ENCODE measurements around the gene MAPT. TPM values are rescaled to one million over a fixed set of nuclear protein-coding genes. Genes with fewer than 3 reads are reported as not detected.

The MAPT gene
- polyA plus RNA-seq, 1 experiment: 0.27 TPM

DNA sequence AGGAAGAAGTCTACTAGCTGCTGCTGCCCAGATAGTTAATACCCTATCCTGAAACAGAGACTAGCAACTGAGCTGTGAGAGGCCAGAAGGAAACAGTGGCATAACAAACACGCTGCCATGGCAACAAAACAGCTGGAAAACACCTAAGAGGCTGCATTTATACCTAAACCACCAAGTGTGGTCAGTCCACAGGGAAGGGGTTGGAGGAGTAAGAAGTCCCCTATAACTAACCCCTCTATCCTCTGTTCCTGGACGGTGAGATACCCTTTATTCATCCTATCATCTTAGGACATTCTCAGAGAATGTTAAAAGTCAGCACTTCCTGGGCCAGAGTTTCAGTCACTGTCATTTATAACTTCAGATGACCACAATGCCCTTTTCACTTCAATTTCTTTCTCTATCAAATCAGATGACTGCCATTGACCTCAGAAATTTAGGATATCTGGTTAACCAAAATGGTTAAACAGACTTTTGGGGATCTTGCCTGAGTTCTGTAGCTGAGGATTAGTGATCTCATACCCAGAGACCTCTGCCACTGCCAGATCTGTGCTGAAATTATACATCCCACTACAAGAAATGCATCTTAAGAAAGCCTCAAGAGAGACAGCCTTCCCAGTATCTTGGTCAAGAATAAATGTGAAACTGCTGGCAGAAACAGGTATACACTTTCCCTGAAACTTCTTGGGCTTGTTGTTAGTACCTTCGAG is 140.9 kb downstream of the MAPT start:
- POLR2A ChIA-PET: no interaction called here

DNA sequence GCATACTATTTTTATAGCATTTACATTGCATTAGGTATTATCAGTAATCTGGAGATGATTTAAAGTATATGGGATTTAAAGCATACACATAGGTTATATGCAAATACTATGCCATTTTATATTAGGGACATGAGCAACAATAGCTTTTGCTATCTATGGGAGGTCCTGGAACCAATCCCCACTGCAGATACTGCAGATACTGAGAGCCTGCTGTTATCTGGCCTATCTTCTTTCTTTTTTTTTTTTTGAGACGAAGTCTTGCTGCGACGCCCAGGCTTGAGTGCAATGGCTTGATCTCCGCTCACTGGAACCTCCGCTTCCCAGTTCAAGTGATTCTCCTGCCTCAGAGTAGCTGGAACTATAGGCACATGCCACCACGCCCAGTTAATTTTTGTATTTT is 142.1 kb downstream of the MAPT start:
- no peak for DNase-seq (ENCODE audit: low read depth, low spot score)

More for the DNA sequence above, 140.9 kb downstream of the MAPT start:
- DNase-seq (ENCODE audit: low read depth, low spot score): no peak
- TF ChIP-seq, protein P1, sequence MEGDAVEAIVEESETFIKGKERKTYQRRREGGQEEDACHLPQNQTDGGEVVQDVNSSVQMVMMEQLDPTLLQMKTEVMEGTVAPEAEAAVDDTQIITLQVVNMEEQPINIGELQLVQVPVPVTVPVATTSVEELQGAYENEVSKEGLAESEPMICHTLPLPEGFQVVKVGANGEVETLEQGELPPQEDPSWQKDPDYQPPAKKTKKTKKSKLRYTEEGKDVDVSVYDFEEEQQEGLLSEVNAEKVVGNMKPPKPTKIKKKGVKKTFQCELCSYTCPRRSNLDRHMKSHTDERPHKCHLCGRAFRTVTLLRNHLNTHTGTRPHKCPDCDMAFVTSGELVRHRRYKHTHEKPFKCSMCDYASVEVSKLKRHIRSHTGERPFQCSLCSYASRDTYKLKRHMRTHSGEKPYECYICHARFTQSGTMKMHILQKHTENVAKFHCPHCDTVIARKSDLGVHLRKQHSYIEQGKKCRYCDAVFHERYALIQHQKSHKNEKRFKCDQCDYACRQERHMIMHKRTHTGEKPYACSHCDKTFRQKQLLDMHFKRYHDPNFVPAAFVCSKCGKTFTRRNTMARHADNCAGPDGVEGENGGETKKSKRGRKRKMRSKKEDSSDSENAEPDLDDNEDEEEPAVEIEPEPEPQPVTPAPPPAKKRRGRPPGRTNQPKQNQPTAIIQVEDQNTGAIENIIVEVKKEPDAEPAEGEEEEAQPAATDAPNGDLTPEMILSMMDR (IDR thresholded peaks at IDR 0.05; ENCODE audit: low read depth, low read length): no peak
- H3K27me3 ChIP-seq (ENCODE audit: control insufficient read depth, insufficient read depth, low read length): no peaks in the 10 kb centered on the region
- no peaks in the 10 kb centered on the region for H3K9me3 ChIP-seq (ENCODE audit: control insufficient read depth, insufficient read depth, low read length)
- no peak overlapping the region for H3K4me3 ChIP-seq (ENCODE audit: low read depth, low read length)
- CTCF ChIA-PET: interaction anchor here (1.0 to 1.7 kb wide), 4 partner anchors 9 to 178 kb away, joined by 3 to 11 read pairs (median 7); partner anchors contain the start of gene KANSL1
- no peak overlapping the region for H3K27ac ChIP-seq (ENCODE audit: low read depth, low read length)

DNA sequence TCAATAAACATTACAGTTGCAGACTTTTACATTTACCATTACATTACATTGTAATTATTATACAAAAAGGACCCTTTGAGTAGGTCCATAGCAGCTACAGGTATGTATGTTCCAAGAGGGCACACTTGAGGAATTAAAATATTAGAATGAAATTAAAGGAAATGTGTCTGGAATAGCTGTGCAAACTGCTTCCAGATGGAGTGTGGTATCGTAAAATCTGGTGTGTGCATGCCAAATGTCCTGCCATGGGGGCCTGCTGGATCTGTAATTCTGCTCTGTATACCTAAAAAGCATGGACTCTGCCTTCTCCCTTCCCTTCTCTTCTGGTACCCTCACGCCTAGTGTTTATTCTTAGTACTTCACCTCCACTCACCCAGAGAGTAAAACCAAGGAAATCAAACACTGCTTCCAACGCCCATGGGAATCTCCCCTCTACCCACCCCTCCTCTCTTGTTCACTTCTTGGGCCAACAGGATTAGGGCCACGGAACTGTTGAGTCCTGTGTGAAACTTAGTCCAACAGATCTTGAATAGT is 143.4 kb downstream of the MAPT start:
- H3K9me3 ChIP-seq (ENCODE audit: control insufficient read depth, insufficient read depth, low read length): no peaks in the 10 kb centered on the region
- CTCF ChIA-PET: interaction anchor here (0.7 to 9.5 kb wide), 4 partner anchors 35 to 174 kb away, joined by 3 to 127 read pairs (median 20); partner anchors contain the start of gene KANSL1
- TF ChIP-seq, protein P1 (IDR thresholded peaks at IDR 0.05; ENCODE audit: low read depth, low read length): no peak
- POLR2A ChIA-PET: no interaction called here
- H3K27ac ChIP-seq (ENCODE audit: low read depth, low read length): no peak overlapping the region
- DNase-seq (ENCODE audit: low read depth, low spot score): no peak
- H3K27me3 ChIP-seq (ENCODE audit: control insufficient read depth, insufficient read depth, low read length): no peaks in the 10 kb centered on the region
- no peak overlapping the region for H3K4me3 ChIP-seq (ENCODE audit: low read depth, low read length)

More for the DNA sequence above, 142.1 kb downstream of the MAPT start:
- no peaks in the 10 kb centered on the region for H3K9me3 ChIP-seq (ENCODE audit: control insufficient read depth, insufficient read depth, low read length)
- CTCF ChIA-PET: interaction anchor here (1.6 to 4.7 kb wide), 2 partner anchors 157 to 176 kb away, joined by 7 to 33 read pairs; partner anchors contain the start of gene KANSL1
- no peak overlapping the region for H3K4me3 ChIP-seq (ENCODE audit: low read depth, low read length)
- no peak overlapping the region for H3K27ac ChIP-seq (ENCODE audit: low read depth, low read length)
- POLR2A ChIA-PET: no interaction called here
- H3K27me3 ChIP-seq (ENCODE audit: control insufficient read depth, insufficient read depth, low read length): no peaks in the 10 kb centered on the region
- TF ChIP-seq, protein P1 (IDR thresholded peaks at IDR 0.05; ENCODE audit: low read depth, low read length): no peak

DNA sequence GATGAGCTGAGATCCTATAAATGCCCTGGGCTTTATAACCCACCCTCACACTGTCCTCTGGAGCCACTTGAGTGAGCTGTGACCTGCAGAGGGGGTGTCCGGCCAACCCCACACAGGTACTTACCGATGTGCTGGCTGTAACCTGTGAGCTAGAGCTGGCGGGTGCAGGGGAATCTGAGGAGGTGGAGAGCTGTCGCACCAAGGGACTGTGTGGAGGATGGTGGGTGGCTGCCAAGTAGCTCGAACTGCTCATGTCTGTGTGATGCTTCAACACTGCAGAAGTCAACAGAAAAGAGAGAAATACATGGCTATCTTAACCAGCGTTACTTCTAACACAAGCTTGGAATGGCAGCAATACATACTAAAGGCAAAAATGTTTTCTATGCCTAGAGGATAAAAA is 144.1 kb downstream of the MAPT start:
- TF ChIP-seq, protein P1 (IDR thresholded peaks at IDR 0.05; ENCODE audit: low read depth, low read length): no peak
- Histone ChIP-seq H3K27me3 (ENCODE audit: control insufficient read depth, insufficient read depth, low read length) (no peaks in the 10 kb centered on the region), H3K9me3 (ENCODE audit: control insufficient read depth, insufficient read depth, low read length) (no peaks in the 10 kb centered on the region), H3K4me3 (ENCODE audit: low read depth, low read length) (no peak overlapping the region), H3K27ac (ENCODE audit: low read depth, low read length) (no peak overlapping the region)
- ChIA-PET POLR2A (no interaction called here), CTCF (interaction anchor here (0.7 to 9.5 kb wide), 6 partner anchors 35 to 174 kb away, joined by 3 to 127 read pairs (median 4); partner anchors contain the start of gene KANSL1)
- DNase-seq (ENCODE audit: low read depth, low spot score): no peak

DNA sequence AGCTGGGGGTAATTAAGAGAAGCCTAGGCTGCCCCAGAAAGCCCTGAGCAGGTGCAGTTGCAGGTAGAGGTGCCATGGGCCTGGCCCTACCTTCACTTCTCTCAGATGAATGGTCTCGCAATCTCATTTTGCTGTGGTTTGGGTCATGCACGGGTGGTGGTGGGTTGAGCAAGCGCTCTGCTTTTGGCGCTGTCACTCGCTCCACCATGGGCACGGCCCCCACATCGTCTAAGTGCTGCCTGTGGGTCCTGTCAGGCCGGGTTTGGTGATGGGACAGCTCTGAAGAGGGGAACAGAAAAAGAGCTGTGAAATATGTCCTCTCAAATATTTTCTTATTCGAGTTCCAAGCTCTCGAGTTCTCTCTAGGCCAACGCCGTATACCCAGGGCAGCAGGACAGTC is 144.6 kb downstream of the MAPT start:
- H3K9me3 ChIP-seq (ENCODE audit: control insufficient read depth, insufficient read depth, low read length): no peaks in the 10 kb centered on the region
- TF ChIP-seq, protein P1 (IDR thresholded peaks at IDR 0.05; ENCODE audit: low read depth, low read length): no peak
- no peak for DNase-seq (ENCODE audit: low read depth, low spot score)
- H3K27me3 ChIP-seq (ENCODE audit: control insufficient read depth, insufficient read depth, low read length): no peaks in the 10 kb centered on the region
- H3K27ac ChIP-seq (ENCODE audit: low read depth, low read length): no peak overlapping the region
- H3K4me3 ChIP-seq (ENCODE audit: low read depth, low read length): no peak overlapping the region
- ChIA-PET POLR2A (no interaction called here), CTCF (interaction anchor here (0.7 to 9.5 kb wide), 4 partner anchors 37 to 173 kb away, joined by 3 to 127 read pairs (median 18); partner anchors contain the start of gene KANSL1)
